Stimulated activated CD4-positive, alpha-beta T cell treated with anti-CD3 and anti-CD28 coated beads, TNF-alpha, amount 100 ng/mL, for 24 hours (primary cell): ENCODE results near the gene HDHD3.
A peak's percentile ranks its signal among the peaks of the same experiment; 100 is the strongest.
"Not testable (repeated sequence)": the region's sequence is repeated elsewhere in the genome, so short reads cannot be mapped to it uniquely, and the experiment has no call there.

ENCODE experiments used
- DNase-seq, 3 experiments: peaks; one replicate each; pipeline ENCODE4 v3.0.0-alpha.2; 2020; ENCODE audit warnings: low read depth in 3 of 3

The HDHD3 gene, protein sequence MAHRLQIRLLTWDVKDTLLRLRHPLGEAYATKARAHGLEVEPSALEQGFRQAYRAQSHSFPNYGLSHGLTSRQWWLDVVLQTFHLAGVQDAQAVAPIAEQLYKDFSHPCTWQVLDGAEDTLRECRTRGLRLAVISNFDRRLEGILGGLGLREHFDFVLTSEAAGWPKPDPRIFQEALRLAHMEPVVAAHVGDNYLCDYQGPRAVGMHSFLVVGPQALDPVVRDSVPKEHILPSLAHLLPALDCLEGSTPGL

GRCh38 chr9:113376634-113377567 lies at the start of gene HDHD3:
HDHD3 (minus strand) TSS chr9:113376986; CDS start chr9:113374354, 2,632 bp downstream.
- DNase-seq = peak; percentile 42 to 80 (median 56)

- no peak for DNase-seq
Observed at GRCh38 chr9:113425072-113425471, 48.3 kb upstream of the HDHD3 start.

DNA sequence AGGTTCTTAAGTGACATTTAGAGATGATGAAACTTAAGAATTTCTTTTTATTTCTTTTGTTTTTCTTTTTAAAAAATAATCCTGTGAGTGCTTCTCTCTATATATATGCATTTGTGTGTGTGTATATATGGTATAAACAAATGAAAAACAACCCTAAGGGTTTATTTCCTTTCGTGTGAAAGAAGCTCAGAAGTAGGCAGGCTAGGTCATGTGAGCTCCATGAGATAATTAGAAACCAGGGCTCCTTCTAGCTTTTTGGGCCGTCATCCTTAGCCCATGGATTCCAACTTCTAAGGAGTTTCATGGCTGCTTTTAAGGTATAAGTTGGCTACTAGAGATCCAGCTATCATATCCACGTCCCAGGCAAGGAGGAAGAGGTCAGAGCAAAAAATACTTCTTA lies 44.9 kb upstream of the HDHD3 start:
- DNase-seq = no peak

- no peak for DNase-seq
Observed at GRCh38 chr9:113417370-113417769, 40.6 kb upstream of the HDHD3 start.

DNA sequence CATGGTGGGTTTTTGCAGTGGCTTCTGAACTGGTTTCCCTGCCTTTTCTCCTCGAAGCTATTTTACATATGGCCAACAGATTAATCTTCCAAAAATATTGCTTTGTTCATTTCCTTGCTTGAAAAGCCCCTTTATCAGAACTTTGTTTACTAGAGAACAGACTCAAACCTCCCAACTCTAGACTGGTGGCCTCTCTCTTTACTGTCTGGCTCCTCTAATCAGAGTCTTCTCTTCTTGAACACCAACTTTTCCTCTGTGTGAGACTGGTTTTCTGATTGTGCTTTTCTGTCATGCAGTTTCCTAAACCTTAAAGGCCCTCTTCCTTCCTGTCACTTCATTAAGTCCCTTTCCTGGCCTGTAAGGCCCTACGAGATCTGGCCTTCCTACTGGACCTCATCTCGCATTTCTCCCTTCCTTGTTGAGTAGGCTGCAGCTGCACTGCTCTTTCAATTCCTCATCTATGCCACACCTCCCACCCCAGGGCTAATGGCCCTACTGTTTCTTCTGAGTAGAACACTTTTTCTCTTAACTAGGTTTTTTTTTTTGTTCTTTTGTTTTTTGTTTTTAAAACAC lies 39.4 kb upstream of the HDHD3 start:
- no peak for DNase-seq

GRCh38 chr9:113410207-113410864 lies 33.5 kb upstream of the HDHD3 start, which contains the start of the genes C9orf43 and POLE3:
C9orf43 (plus strand) TSS chr9:113410747; CDS start chr9:113413494, 2,747 bp downstream.
POLE3 (minus strand) TSS chr9:113410675; CDS start chr9:113410293, 382 bp downstream.
- peak; percentile 93 to 96 (median 94) for DNase-seq

DNA sequence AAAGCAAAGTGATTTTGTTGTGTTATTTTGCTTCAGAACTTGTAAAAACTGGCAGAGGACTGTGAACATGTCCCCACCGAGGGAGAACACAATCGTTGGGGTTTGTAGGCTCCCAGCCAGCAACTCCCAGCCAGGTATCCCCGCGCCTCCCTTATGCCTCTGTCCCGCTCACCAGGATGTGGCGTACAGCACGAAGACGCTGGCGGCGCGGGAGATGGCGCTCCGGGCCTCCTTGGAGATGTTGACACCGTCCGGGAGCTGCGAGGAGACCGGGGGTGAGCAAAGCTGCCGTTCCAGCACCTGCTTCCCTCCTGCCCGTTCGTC lies 33.1 kb upstream of the HDHD3 start:
- DNase-seq = no peak

DNA sequence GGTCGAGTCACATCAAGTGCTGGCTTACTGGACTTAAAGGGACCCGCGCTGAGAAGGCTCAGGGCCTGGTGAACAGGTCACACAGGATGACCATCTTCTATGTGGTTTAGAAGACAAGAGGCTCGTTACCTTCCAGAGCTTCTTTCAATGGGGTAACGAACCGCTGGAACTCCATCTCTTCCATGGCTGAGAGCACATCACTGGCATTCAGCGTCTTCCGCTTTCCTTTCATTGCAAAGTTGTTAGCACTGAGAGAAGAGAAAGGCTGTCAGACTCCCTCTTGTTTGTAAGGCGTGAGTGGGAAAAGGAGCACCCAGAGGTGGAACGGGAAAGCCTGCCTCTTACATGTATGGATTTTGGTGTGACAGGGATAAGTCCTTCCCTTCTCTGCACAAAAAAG lies 32.7 kb upstream of the HDHD3 start:
- DNase-seq = no peak

DNA sequence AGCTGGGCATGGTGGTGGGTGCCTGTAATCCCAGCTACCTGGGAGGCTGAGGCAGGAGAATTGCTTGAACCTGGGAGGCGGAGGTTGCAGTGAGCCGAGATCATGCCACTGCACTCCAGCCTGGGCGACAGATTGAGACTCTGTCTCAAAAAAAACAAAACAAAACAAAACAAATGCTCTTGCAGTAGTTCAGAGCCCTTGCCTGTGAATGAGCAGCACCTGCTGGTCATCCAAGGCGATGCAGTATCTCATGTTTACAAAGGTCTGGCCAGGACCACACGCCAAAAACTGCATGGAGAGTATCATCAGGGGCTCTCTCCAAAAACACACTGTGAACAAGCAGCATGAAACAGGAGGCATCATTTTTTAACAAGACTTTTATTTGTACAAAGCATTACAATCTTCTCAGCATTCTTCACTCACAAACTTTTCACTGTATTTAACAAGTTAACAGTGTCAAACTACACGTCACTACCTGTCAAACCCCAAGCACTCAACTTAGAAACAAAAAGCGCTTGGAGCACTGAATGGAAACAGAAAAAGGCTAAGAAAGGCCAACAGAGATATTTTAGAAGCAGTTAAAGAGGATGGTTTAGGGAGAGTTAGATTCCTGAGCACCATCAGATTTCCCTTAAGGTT lies 30.2 kb upstream of the HDHD3 start:
- peak in 2 of 3 experiments; percentile 8 to 39 for DNase-seq

DNA sequence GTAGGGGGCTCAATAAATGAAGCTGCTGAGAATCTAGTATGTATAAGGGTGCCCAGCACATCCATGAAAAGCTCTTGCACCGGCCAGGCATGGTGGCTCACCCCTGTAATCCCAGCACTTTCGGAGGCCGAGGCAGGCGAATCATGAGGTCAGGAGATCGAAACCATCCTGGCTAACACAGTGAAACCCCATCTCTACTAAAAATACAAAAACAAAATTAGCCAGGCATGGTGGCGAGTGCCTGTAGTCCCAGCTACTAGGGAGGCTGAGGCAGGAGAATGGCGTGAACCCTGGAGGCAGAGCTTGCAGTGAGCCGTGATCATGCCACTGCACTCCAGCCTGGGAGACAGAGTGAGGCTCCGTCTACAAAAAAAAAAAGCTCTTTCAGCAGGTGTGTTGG lies 29.6 kb upstream of the HDHD3 start:
- DNase-seq = not testable (repeated sequence)

- no peak for DNase-seq
Observed at GRCh38 chr9:113403646-113404045, 26.9 kb upstream of the HDHD3 start.

GRCh38 chr9:113401027-113401792 lies 24.4 kb upstream of the HDHD3 start, which contains the start of gene ALAD:
ALAD (minus strand) TSS chr9:113401284; CDS start chr9:113393559, 7,725 bp downstream.
- DNase-seq = peak; percentile 97 to 99 (median 99)

DNA sequence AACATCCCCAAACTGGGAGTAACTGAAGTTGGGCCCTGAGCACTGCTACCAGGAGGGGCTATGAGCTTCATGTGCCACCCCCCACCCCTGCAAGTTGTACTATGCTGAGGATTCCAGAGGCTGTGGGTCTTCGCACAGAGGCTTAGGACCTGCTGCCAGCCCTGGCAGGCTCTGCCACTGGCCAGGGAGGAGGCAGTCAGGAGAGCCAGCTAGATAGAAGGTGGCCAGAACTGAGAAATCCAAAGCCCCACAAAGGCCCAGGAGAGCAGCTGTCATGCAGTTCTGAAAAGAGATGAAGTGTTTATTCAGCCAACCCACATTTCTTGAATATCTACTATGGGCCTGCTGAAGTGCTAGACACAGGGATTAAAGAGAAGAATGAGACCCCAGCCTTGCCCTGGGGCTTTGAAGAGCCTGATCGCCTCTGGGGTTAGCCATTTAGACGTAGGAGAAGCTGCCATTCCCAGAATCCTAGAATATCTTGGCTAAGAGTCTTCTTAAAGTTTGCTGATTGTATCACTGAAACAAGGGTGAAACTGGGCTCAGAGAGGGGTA lies 22.9 kb upstream of the HDHD3 start:
- DNase-seq = no peak

DNA sequence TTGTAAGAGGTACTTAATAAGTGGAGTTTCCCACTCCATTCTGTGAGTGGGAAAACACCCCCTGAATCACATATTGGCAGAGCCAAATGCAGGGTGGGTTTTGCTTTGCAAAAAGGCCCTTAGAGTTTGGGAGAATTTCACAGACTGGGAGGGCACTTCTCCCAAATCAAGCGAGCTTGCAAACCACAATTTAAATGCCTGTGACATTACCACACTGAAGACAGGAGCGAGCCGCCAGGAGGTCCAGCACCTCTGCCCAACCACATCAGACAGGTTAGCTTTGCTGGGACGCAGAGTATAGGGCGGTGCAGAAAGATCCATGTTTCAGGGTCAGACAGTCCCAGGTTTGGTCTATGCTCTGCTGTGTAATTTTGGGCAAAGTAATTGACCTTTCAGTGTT lies 22.0 kb upstream of the HDHD3 start:
- DNase-seq = no peak

GRCh38 chr9:113397203-113397631 lies 20.4 kb upstream of the HDHD3 start:
- no peak for DNase-seq

GRCh38 chr9:113395000-113395861 lies 18.4 kb upstream of the HDHD3 start:
- DNase-seq = no peak

DNA sequence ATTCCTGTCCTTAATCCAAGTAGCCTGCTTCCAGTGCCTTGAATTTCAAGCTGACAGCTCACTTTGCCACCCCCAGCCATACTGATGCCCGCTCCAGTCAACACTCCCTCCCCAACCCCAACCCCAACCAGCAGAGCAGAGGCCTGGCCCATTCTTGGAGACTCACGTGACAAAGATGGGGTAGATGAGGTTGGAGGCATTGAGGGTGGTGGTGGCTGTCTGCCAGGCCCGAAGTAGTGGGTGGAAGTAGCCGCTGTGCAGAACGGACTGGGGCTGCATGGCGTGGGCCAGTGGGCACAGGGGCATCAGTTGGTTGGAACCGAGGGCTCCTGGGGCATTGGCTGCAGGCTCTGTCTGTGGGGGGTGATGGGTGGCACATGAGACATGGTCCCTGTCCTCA lies 16.5 kb upstream of the HDHD3 start:
- DNase-seq = no peak

DNA sequence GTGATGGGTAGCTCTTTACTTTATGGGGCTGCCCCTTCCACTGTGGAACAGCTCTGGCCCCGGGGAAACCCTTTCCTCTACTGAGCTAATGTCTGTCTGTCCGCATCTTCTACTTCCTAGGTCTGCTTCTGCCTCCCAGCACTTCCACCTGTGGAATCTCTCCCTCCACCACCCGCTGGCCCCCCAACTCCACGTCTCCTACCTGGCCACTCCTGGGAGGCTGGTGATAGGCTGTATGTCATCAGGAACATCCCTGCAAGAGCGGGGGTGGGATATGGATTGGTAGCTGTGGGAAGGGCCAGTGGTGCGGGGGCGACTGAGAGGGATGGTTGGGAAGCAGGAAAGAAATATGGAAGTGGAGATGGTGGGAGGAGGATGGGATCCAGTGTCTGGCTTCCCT lies 15.1 kb upstream of the HDHD3 start:
- DNase-seq = no peak
